ENCODE measurements around the gene FAM110A. TPM values are rescaled to one million over a fixed set of nuclear protein-coding genes. Genes with fewer than 3 reads are reported as not detected.
A peak's percentile ranks its signal among the peaks of the same experiment; 100 is the strongest.

The FAM110A gene
- total RNA-seq, 2 experiments from 2014 or later: 16.2 to 28.2 TPM

- Histone ChIP-seq H3K27ac (ENCODE audit: low read depth, low read length, poor library complexity, severe bottlenecking) (no peak overlapping the region), H4K20me1 (ENCODE audit: insufficient read depth, low read length) (no peaks in the 10 kb centered on the region), H3K79me2 (ENCODE audit: insufficient read depth, low read depth, low read length) (no peaks in the 10 kb centered on the region), H3K36me3 (ENCODE audit: insufficient read depth, low read length) (no peaks in the 10 kb centered on the region), H3K4me1 (ENCODE audit: insufficient read depth, low read length, poor library complexity, severe bottlenecking) (peaks cover 10% of the 10 kb centered on the region), H3K4me2 (ENCODE audit: low read length) (peak overlapping the region; percentile 1; the same call in 1 of the 2 replicates), H3K9me2 (ENCODE audit: insufficient read depth, low read length) (no peaks in the 10 kb centered on the region), H2AFZ (ENCODE audit: low read length) (no peak overlapping the region), H3K4me3 (ENCODE audit: low read depth, low read length, poor library complexity, severe bottlenecking) (no peak overlapping the region), H3K9me3 (ENCODE audit: low read length) (no peaks in the 10 kb centered on the region)
- ChIA-PET POLR2A (no interaction called here), CTCF (ENCODE audit: unreplicated experiment) (no interaction called here)
- no peak for TF ChIP-seq EZH2phosphoT487 (IDR thresholded peaks at IDR 0.05; ENCODE audit: borderline replicate concordance, low read depth, low read length)
- no peak for TF ChIP-seq CTCF (conservative IDR thresholded peaks at IDR 0.05; ENCODE audit: low read length)
- BruUV-seq (replicated peaks): no TSS peak
- intact Hi-C loops (cut with micrococcal nuclease; ENCODE audit: unreplicated experiment): no loop called here
- no peak for DNase-seq (ENCODE audit: low spot score)
Measured at GRCh38 chr20:822651-823573, 10.6 kb upstream of the FAM110A start.

- no peaks in the 10 kb centered on the region for H3K9me2 ChIP-seq (ENCODE audit: insufficient read depth, low read length)
- BruUV-seq (replicated peaks): no TSS peak
- H3K79me2 ChIP-seq (ENCODE audit: insufficient read depth, low read depth, low read length): no peaks in the 10 kb centered on the region
- DNase-seq (ENCODE audit: low spot score): no peak
- TF ChIP-seq CTCF (conservative IDR thresholded peaks at IDR 0.05; ENCODE audit: low read length) (no peak), EZH2phosphoT487 (IDR thresholded peaks at IDR 0.05; ENCODE audit: borderline replicate concordance, low read depth, low read length) (no peak)
- H3K27ac ChIP-seq (ENCODE audit: low read depth, low read length, poor library complexity, severe bottlenecking): no peak overlapping the region
- H3K36me3 ChIP-seq (ENCODE audit: insufficient read depth, low read length): no peaks in the 10 kb centered on the region
- no peaks in the 10 kb centered on the region for H4K20me1 ChIP-seq (ENCODE audit: insufficient read depth, low read length)
- H3K9me3 ChIP-seq (ENCODE audit: low read length): no peaks in the 10 kb centered on the region
- H3K4me3 ChIP-seq (ENCODE audit: low read depth, low read length, poor library complexity, severe bottlenecking): no peak overlapping the region
- H3K4me1 ChIP-seq (ENCODE audit: insufficient read depth, low read length, poor library complexity, severe bottlenecking): peaks cover 10% of the 10 kb centered on the region
- no peak overlapping the region for H2AFZ ChIP-seq (ENCODE audit: low read length)
- intact Hi-C loops (cut with micrococcal nuclease; ENCODE audit: unreplicated experiment): no loop called here
- CTCF ChIA-PET (ENCODE audit: unreplicated experiment): no interaction called here
- H3K4me2 ChIP-seq (ENCODE audit: low read length): no peak overlapping the region
- POLR2A ChIA-PET: no interaction called here
Measured at GRCh38 chr20:823574-823902, 10.0 kb upstream of the FAM110A start.

GRCh38 chr20:824490-824889, 9.0 kb upstream of the FAM110A start:
- H3K9me3 ChIP-seq (ENCODE audit: low read length): no peaks in the 10 kb centered on the region
- ChIA-PET CTCF (ENCODE audit: unreplicated experiment) (no interaction called here), POLR2A (interaction anchor here (1.0 kb wide), 1 partner anchor 30 kb away, joined by 3 read pairs; no protein-coding TSS in a partner anchor)
- no peaks in the 10 kb centered on the region for H3K36me3 ChIP-seq (ENCODE audit: insufficient read depth, low read length)
- TF ChIP-seq EZH2phosphoT487 (IDR thresholded peaks at IDR 0.05; ENCODE audit: borderline replicate concordance, low read depth, low read length): no peak
- TF ChIP-seq CTCF (conservative IDR thresholded peaks at IDR 0.05; ENCODE audit: low read length): no peak
- no peak overlapping the region for H2AFZ ChIP-seq (ENCODE audit: low read length)
- H3K4me3 ChIP-seq (ENCODE audit: low read depth, low read length, poor library complexity, severe bottlenecking): no peak overlapping the region
- peaks cover 10% of the 10 kb centered on the region for H3K4me1 ChIP-seq (ENCODE audit: insufficient read depth, low read length, poor library complexity, severe bottlenecking)
- no peaks in the 10 kb centered on the region for H3K79me2 ChIP-seq (ENCODE audit: insufficient read depth, low read depth, low read length)
- H3K4me2 ChIP-seq (ENCODE audit: low read length): no peak overlapping the region
- DNase-seq (ENCODE audit: low spot score): no peak
- intact Hi-C loops (cut with micrococcal nuclease; ENCODE audit: unreplicated experiment): no loop called here
- H3K27ac ChIP-seq (ENCODE audit: low read depth, low read length, poor library complexity, severe bottlenecking): no peak overlapping the region
- no TSS peak for BruUV-seq (replicated peaks)
- H4K20me1 ChIP-seq (ENCODE audit: insufficient read depth, low read length): no peaks in the 10 kb centered on the region
- H3K9me2 ChIP-seq (ENCODE audit: insufficient read depth, low read length): no peaks in the 10 kb centered on the region
